HTERT RPE-1 (cell line): ENCODE measurements around the gene ANKRD10.

Source experiments
- in situ Hi-C: fragments of 300-500 bp; cut with MboI; formaldehyde crosslinking; loops from 4 replicates; pipeline ENCODE4 v1.14.3; 2020; ENCODE audit warnings: low sequenced_read_pairs

ANKRD10 gene

DNA sequence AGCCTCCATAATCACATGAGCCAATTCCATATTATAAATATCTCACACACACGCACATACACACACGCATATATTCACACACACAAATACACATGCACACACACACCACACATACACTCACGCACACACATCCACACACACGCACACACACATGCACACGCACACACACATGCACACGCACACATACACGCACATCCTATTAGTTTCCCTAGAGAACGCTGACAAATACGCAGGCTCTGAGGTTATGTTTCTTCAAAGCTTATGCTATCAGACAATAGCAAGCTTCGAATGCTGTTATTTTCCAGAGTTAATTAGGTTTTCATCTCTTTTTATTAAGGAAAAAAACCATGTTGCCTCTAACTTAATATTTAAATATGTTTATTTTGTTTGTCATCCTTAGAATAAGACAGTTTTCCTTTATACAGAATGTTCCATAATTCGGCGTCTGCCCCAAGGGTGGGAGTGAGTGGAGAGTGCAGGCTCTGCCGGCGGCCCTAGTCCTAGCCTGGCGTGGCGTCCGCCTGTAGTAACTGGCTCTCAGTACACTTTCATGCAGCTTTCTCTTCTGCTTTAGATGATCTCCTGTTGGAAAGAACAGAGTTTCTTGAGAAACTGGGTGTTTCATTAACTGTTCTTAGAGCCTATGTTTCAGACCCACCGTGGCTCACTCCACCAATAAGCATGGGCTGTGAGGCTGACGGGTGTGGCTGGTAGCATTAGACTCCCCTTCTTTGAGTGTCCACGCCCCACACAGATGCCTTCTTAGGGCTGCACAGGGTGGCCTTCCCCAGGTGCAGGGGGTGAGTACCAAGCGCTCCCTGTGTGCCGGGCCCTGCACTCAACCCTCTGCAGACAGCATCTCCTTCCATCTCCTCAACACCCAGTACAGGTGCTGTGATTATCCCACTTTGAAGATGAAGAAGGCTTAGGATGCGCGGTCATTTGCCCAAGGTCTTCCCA, 30.4 kb upstream of the ANKRD10 start:
- in situ Hi-C loops: no loop called here

GRCh38 chr13:110944121-110944967, 29.5 kb upstream of the ANKRD10 start:
- in situ Hi-C loops: no loop called here

- in situ Hi-C loops: no loop called here
Measured at GRCh38 chr13:110942248-110942981, 27.5 kb upstream of the ANKRD10 start.

DNA sequence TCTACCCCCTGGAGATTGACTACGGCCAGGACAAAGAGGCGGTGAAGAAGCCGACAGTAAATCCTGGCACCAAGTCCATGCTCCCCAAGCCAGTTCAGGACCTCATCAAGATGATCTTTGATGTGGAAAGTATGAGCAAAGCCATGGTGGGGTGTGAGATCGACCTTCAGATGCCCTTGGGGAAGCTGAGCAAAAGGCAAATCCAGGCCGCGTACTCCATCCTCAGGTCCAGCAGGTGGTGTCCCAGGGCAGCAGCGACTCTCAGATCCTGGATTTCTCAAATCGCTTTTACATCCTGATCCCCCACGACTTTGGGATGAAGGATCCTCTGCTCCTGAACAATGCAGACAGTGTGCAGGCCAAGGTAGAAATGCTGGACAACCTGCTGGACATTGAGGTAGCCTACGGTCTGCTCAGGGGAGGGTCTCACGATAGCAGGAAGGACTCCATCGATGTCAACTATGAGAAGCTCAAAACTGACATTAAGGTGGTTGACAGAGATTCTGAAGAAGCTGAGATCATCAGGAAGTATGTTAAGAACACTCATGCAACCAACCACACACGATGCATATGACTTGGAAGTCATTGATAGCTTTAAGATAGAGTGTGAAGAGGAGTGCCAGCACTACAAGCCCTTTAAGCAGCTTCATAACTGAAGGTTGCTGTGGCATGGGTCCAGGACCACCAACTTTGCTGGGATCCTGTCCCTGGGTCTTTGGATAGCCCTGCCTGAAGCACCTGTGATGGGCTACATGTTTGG, 24.0 kb upstream of the ANKRD10 start:
- in situ Hi-C loops: no loop called here

DNA sequence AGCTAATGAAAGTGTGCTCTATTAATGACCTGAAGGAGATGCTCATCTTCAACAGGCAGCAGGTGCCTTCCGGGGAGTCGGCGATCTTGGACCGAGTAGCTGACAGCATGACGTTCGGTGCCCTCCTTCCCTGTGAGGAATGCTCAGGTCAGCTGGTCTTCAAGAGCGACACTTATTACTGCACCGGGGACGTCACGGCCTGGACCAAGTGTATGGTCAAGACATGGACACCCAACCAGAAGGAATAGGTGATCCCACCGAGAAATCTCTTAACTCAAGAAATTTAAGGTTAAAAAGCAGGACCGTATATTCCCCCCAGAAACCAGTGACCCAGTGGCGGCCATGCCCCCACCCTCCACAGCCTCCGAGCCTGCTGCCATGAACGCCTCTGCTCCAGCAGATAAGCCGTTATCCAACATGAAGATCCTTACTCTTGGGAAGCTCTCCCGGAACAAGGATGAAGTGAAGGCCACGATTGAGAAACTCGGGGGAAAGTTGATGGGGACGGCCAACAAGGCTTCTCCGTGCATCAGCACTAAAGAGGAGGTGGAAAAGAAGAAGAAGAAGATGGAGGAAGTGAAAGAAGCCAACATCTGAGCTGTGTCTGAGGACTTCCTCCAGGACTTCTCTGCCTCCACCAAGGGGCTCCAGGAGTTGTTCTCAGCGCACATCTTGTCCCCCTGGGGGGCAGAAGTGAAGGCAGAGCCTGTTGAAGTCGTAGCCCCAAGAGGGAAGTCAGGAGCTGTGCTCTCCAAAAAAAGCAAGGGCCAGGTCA, 22.8 kb upstream of the ANKRD10 start:
- in situ Hi-C loops: no loop called here

GRCh38 chr13:110936519-110936918, 21.6 kb upstream of the ANKRD10 start:
- in situ Hi-C loops: no loop called here

GRCh38 chr13:110932588-110932987, 17.7 kb upstream of the ANKRD10 start:
- in situ Hi-C loops: no loop called here

- in situ Hi-C loops: no loop called here
Measured at GRCh38 chr13:110929104-110929777, 14.4 kb upstream of the ANKRD10 start.

DNA sequence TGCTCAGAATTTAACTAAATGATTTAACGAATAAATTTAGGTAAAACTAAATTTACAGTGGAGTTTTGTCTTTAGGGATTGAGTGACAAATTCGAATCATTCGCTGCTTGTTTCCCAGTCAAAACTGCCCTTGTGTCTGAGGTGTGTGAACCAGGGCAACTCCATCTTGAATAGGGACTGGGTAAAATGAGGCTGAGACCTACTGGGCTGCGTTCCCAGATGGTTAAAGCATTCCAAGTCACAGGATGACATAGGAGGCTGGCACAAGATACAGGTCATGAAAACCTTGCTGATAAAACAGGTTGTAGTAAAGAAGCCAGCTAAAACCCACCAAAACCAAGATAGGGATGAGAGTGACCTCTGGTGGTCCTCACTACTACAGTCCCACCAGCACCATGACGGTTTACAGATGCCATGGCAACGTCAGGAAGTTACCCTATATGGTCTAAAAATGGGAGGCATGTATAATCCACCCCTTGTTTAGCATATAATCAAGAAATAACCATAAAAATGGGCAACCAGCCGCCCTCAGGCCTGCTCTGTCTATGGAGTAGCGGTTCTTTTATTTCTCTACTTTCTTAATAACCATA, 10.2 kb upstream of the ANKRD10 start:
- in situ Hi-C loops: no loop called here

- in situ Hi-C loops: no loop called here
Measured at GRCh38 chr13:110924639-110924934, 9.7 kb upstream of the ANKRD10 start.

DNA sequence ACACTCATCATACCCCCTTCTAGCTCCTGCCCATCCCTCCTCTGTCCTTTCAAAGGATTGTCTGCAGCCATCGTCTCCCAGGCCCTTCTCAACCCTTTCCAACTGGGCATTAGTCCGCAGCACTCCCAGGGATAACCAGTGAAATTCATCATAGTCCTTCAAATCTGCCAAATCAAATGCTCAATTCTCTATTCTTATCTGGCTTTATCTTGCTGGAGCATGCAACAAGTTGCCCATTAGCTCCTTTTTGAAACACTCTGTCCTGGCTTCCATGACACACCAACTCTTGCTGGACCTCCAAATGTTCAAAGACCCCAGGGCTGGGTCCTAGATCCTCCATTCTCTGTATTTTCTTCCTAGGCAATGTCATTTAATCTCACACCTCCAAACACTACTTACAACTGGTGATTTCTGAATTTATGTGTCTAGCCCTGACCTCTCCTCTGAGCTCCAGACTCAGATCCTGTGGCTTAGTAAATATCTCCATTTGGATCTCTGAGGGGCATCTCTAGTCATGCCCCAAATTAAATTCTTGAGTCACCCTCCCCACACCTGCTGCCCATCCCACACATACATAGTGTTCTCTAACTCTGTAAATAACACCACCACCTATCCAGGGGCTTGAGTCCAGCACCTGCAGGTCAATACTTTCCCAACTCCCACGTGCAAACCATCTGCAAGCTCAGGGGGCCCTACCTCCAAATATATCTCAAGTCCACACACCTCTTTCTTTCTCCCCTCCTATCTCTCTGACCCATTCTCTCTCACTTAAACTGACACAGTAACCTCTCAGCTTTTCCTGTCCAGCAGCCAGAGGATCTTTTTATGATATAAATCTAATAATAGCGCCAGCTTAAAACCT, 9.1 kb upstream of the ANKRD10 start:
- in situ Hi-C loops: no loop called here

DNA sequence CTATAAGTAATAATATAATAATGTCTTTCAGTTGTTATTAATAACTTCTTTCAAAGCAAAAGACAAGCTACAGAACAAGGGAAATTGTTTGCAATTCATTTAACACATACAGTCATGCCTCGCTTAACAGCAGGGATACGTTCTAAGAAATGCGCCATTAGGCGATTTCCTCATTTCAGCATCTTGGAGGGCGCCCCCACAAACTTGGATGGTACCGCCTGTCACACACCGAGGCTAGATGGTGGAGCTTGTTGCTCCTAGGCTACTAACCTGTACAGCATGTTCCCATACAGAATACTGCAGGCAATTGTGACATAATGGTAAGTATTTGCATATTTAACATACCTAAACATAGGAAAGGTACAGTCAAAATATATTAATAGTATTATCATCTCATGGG, 8.2 kb upstream of the ANKRD10 start:
- in situ Hi-C loops: no loop called here

- in situ Hi-C loops: no loop called here
Measured at GRCh38 chr13:110922506-110922905, 7.6 kb upstream of the ANKRD10 start.

DNA sequence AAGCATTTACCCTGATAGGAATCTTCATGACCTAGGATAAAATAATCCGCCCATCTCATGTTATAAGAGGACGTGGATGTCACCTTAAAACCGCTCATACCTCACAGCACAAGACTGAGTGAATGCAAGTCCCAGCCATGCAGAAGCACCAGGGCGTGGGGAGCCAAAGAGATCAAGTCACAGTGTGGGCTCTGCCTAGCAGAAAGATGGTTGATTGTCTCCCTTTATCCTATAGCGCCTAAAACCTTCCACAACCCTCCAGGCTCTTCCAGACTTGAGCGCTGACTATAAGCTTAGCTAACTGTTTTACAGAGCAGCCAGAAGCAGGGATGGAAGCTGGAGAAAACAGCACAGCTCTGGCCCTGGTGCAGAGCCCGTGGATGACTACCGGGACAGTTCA, 6.8 kb upstream of the ANKRD10 start:
- in situ Hi-C loops: no loop called here

DNA sequence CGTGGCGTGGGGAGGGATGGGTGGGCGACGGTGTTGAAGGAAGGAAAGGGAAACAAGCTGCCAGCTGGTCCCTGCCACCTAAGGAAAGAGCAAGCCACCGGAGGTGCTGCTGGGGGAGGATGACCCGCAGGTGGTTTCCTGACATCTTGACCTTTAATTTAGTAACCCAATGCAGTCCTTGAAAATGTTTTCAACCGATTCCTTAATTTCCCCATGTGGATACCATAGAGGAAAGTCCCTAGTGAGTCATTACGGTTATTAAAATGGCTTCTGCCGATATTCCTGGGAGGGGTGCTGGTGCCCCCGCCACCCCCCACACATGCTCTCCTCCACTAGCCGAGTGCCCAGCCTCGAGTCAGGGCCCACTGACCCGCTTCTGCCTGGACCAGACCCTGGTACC, 6.3 kb upstream of the ANKRD10 start:
- in situ Hi-C loops: no loop called here

DNA sequence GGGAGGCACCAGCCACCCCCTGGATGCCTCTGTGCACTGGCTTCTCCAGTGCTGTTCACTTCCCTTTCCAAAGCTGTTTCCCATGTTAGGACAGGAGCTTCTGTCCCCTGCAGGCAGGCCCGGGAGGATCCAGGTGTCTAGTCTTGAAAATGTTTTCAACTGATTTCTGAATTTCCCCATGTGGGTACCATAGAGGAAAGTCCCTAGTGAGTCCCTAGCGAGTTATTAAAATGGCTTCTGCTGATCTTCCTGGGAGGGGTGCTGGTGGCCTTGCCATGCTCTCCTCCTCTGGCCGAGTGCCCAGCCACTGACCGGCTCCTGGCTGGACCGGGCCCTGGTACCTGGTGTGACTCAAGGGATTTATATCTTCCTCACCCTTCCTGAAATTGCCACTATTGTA, 5.2 kb upstream of the ANKRD10 start:
- in situ Hi-C loops: no loop called here

- in situ Hi-C loops: no loop called here
Measured at GRCh38 chr13:110916301-110917142, 1.7 kb upstream of the ANKRD10 start.
